ENCODE results near the gene FOSL1.

Gene FOSL1

GRCh38 chr11:65891219-65892136 lies 8.7 kb downstream of the FOSL1 start:
- peak; percentile 78 for TF ChIP-seq MYC (IDR thresholded peaks at IDR 0.05; ENCODE audit: low read depth, low read length)
- TF ChIP-seq POLR2A (IDR thresholded peaks at IDR 0.05; ENCODE audit: extremely low read depth, insufficient read length), result peak; percentile 10
- TF ChIP-seq CTCF (IDR thresholded peaks at IDR 0.05; ENCODE audit: low read depth, low read length), result peak; percentile 53
- TF ChIP-seq MAX (IDR thresholded peaks at IDR 0.05; ENCODE audit: low read depth, low read length), result peak; percentile 47; the same call in 1 of the 2 replicates
- DNase-seq (ENCODE audit: low read depth), result peak; percentile 84
- peak overlapping the region; percentile 78 for H3K4me3 ChIP-seq (ENCODE audit: low read depth, low read length)

- H3K4me3 ChIP-seq (ENCODE audit: low read depth, low read length), result peak within 1 kb of the TSS; percentile 78
- DNase-seq (ENCODE audit: low read depth), result peak; percentile 98
- TF ChIP-seq CTCF (IDR thresholded peaks at IDR 0.05; ENCODE audit: low read depth, low read length) (peak; percentile 3), MYC (IDR thresholded peaks at IDR 0.05; ENCODE audit: low read depth, low read length) (peak; percentile 96), POLR2A (IDR thresholded peaks at IDR 0.05; ENCODE audit: extremely low read depth, insufficient read length) (peak; percentile 99), MAX (IDR thresholded peaks at IDR 0.05; ENCODE audit: low read depth, low read length) (peak; percentile 88)
Observed at GRCh38 chr11:65890324-65891218, 9.6 kb downstream of the FOSL1 start, which contains the start of gene CCDC85B. Gene CCDC85B (plus strand): TSS chr11:65890673. CDS start chr11:65890784, 111 bp downstream.

GRCh38 chr11:65888163-65888814 lies 11.9 kb downstream of the FOSL1 start, which contains the start of gene FIBP:
Gene FIBP (minus strand): TSS chr11:65888471. CDS start chr11:65888418, 53 bp downstream.
- TF ChIP-seq MYC (IDR thresholded peaks at IDR 0.05; ENCODE audit: low read depth, low read length), result peak; percentile 69
- peak; percentile 68 for TF ChIP-seq MAX (IDR thresholded peaks at IDR 0.05; ENCODE audit: low read depth, low read length)
- TF ChIP-seq CTCF (IDR thresholded peaks at IDR 0.05; ENCODE audit: low read depth, low read length), result peak; percentile 72
- TF ChIP-seq POLR2A (IDR thresholded peaks at IDR 0.05; ENCODE audit: extremely low read depth, insufficient read length), result peak; percentile 88
- DNase-seq (ENCODE audit: low read depth), result peak; percentile 99
- peak within 1 kb of the TSS; percentile 76 for H3K4me3 ChIP-seq (ENCODE audit: low read depth, low read length)

- TF ChIP-seq CTCF (IDR thresholded peaks at IDR 0.05; ENCODE audit: low read depth, low read length) (no peak), MAX (IDR thresholded peaks at IDR 0.05; ENCODE audit: low read depth, low read length) (peak; percentile 36; the same call in 1 of the 2 replicates)
- H3K4me3 ChIP-seq (ENCODE audit: low read depth, low read length), result peak overlapping the region; percentile 76
- DNase-seq (ENCODE audit: low read depth), result no peak
Observed at GRCh38 chr11:65887723-65888162, 12.4 kb downstream of the FOSL1 start.
